GM12878 (cell line): ENCODE measurements around the gene AFMID. TPM values are rescaled to one million over a fixed set of nuclear protein-coding genes. Genes with fewer than 3 reads are reported as not detected.

Experiments used
- BCL3 ChIP-seq: IDR thresholded peaks from 2 replicates; pipeline ENCODE4 v1.6.1; 2011; ENCODE audit warnings: borderline replicate concordance, low read depth, mild to moderate bottlenecking, moderate library complexity, low read length; ENCODE audit not compliant: insufficient read depth, poor library complexity, severe bottlenecking
- CBFB ChIP-seq: IDR thresholded peaks from 2 replicates; pipeline ENCODE4 v1.6.1; 2016; ENCODE audit warnings: antibody characterized with exemption, low read depth
- CBX5 ChIP-seq: sonication (generic); IDR thresholded peaks from 2 replicates; pipeline ENCODE4 v1.6.1; 2016; ENCODE audit warnings: low read depth, moderate library complexity, mild to moderate bottlenecking, inconsistent platforms
- CHD4 ChIP-seq: fragments of 200-600 bp; sonication (generic); IDR thresholded peaks from 2 replicates; pipeline ENCODE4 v1.6.1; 2016; ENCODE audit warnings: mild to moderate bottlenecking
- CREM ChIP-seq: IDR thresholded peaks from 2 replicates; pipeline ENCODE4 v1.6.1; 2014; ENCODE audit warnings: antibody characterized with exemption, low read depth
- ETV6 ChIP-seq, 2 experiments: fragments of 450-650 bp in 1 of 2; IDR thresholded peaks in 1 of 2; conservative IDR thresholded peaks in 1 of 2; 2 replicates each; pipeline ENCODE4 v1.6.1; 2014; ENCODE audit warnings: antibody characterized with exemption in 1 of 2, borderline replicate concordance in 1 of 2, low read depth in 1 of 2, mild to moderate bottlenecking in 1 of 2, moderate library complexity in 1 of 2
- HDAC2 ChIP-seq: fragments of 200-600 bp; sonication (generic); IDR thresholded peaks from 2 replicates; pipeline ENCODE4 v1.6.1; 2017
- HDAC6 ChIP-seq: fragments of 200-600 bp; sonication (generic); IDR thresholded peaks from one replicate; pipeline ENCODE4 v1.8.0; 2017; ENCODE audit warnings: antibody characterized with exemption; ENCODE audit not compliant: unreplicated experiment
- MAX ChIP-seq: IDR thresholded peaks from 2 replicates; pipeline ENCODE4 v1.6.1; 2012; ENCODE audit warnings: low read depth, low read length, improper control_type of control experiment
- MTA2 ChIP-seq: fragments of 450-650 bp; IDR thresholded peaks from 2 replicates; pipeline ENCODE4 v1.6.1; 2016; ENCODE audit warnings: low read depth, mild to moderate bottlenecking, moderate library complexity
- MXI1 ChIP-seq: fragments of 150-350 bp; IDR thresholded peaks from 2 replicates; pipeline ENCODE4 v1.6.1; 2011; ENCODE audit warnings: low read depth, mild to moderate bottlenecking, inconsistent platforms, low read length, improper control_type of control experiment
- MYB ChIP-seq: fragments of 150-350 bp; IDR thresholded peaks from 2 replicates; pipeline ENCODE4 v1.6.1; 2014; ENCODE audit warnings: mild to moderate bottlenecking, low read depth, low read length, borderline replicate concordance
- MYC ChIP-seq: IDR thresholded peaks from 2 replicates; pipeline ENCODE4 v1.6.1; 2011; ENCODE audit warnings: mild to moderate bottlenecking, low read length, moderate library complexity, inconsistent platforms; ENCODE audit not compliant: insufficient read depth, insufficient replicate concordance, insufficient read length, severe bottlenecking
- NFYA ChIP-seq: IDR thresholded peaks from 2 replicates; pipeline ENCODE4 v1.6.1; 2011; ENCODE audit warnings: low read depth, mild to moderate bottlenecking, low read length, improper control_type of control experiment, borderline replicate concordance
- PAX5 ChIP-seq: IDR thresholded peaks from 2 replicates; pipeline ENCODE4 v1.6.1; 2011; ENCODE audit warnings: low read depth, low read length, borderline replicate concordance
- POLR2AphosphoS2 ChIP-seq: IDR thresholded peaks from 2 replicates; pipeline ENCODE4 v1.6.1; 2011; ENCODE audit warnings: low read depth, mild to moderate bottlenecking, low read length, improper control_type of control experiment, moderate library complexity
- RAD21 ChIP-seq: IDR thresholded peaks from 2 replicates; pipeline ENCODE4 v1.6.1; 2011; ENCODE audit warnings: mild to moderate bottlenecking, low read depth, low read length, moderate library complexity; ENCODE audit not compliant: insufficient read depth
- RAD51 ChIP-seq: fragments of 450-650 bp; IDR thresholded peaks from 2 replicates; pipeline ENCODE4 v1.6.1; 2016; ENCODE audit warnings: moderate library complexity, mild to moderate bottlenecking, inconsistent platforms
- REST ChIP-seq: IDR thresholded peaks from 2 replicates; pipeline ENCODE4 v1.6.1; 2012; ENCODE audit warnings: mild to moderate bottlenecking, low read depth, low read length
- TAF1 ChIP-seq: IDR thresholded peaks from 2 replicates; pipeline ENCODE4 v1.6.1; 2011; ENCODE audit warnings: mild to moderate bottlenecking, low read depth, low read length, borderline replicate concordance
- TARDBP ChIP-seq: IDR thresholded peaks from 2 replicates; pipeline ENCODE4 v1.6.1; 2016; ENCODE audit warnings: borderline replicate concordance
- USF2 ChIP-seq: IDR thresholded peaks from 2 replicates; pipeline ENCODE4 v1.6.1; 2011; ENCODE audit warnings: low read depth, low read length, improper control_type of control experiment, borderline replicate concordance
- YY1 ChIP-seq: IDR thresholded peaks from 2 replicates; pipeline ENCODE4 v1.6.1; 2011; ENCODE audit warnings: low read depth, mild to moderate bottlenecking, low read length
- ZBED1 ChIP-seq: IDR thresholded peaks from 2 replicates; pipeline ENCODE4 v1.6.1; 2016; ENCODE audit warnings: borderline replicate concordance
- ZNF207 ChIP-seq: fragments of 450-650 bp; IDR thresholded peaks from 2 replicates; pipeline ENCODE4 v1.6.1; 2014; ENCODE audit warnings: antibody characterized with exemption, mild to moderate bottlenecking, borderline replicate concordance
- ZZZ3 ChIP-seq: IDR thresholded peaks from 2 replicates; pipeline ENCODE4 v1.6.1; 2011; ENCODE audit warnings: low read depth; ENCODE audit not compliant: control insufficient read depth, insufficient read length
- polyA plus RNA-seq, 11 experiments: library from polyadenylated mRNA; depleted of rRNA in 4 of 11; unstranded in 6 of 11; stranded (reverse) in 5 of 11; fragments of >200 nt; fragmentation: Nextera tagmentation in 4 of 11; fragmentation: Illumina TruSeq in 1 of 11; extraction: Ambion mirVana in 4 of 11; extraction: Trizol in 1 of 11; gene quantifications; 1 replicate in 1 of 11; 2 replicates in 10 of 11; pipeline versions ENCODE4 v1.2.1 to v1.2.3, GENCODE V29; 2011 to 2016; ENCODE audit warnings: inconsistent platforms in 2 of 11, missing spikeins in 2 of 11, low read depth in 1 of 11
- total RNA-seq, 4 experiments: library from RNA; depleted of rRNA in 3 of 4; stranded (reverse); fragments of >200 nt in 3 of 4; fragmentation: Illumina TruSeq in 1 of 4; extraction: Trizol in 1 of 4; gene quantifications; 2 replicates each; pipeline versions ENCODE4 v1.2.1 to v1.2.3, GENCODE V29; 2013 to 2021

Gene AFMID
- total and polyA plus RNA-seq, 10 of the 15 experiments (the other 5 are each of a cell fraction or from before 2014, with no cell fraction given) = 36.1 to 98.8 (median 51.6) TPM

GRCh38 chr17:78159575-78160158, 27.5 kb upstream of the AFMID start (continued):
- TF ChIP-seq MTA2 (peak; percentile 76), TARDBP (no peak), CHD4 (0 out of 2 replicates have a peak, but pooled peaks have one; percentile 39), ETV6 (conservative IDR thresholded peaks at IDR 0.05 in 1 of 2, IDR thresholded peaks at IDR 0.05 in 1 of 2; ENCODE audit: borderline replicate concordance in 1 of 2, low read depth in 1 of 2) (peak in 1 of 2 experiments; percentile 56; a peak in 1 of 4 replicates), MYB (no peak), BCL3 (no peak), CBX5 (no peak), MYC (no peak), RAD21 (no peak), MAX (no peak), HDAC2 (no peak), HDAC6 (no peak), TAF1 (0 out of 2 replicates have a peak, but pooled peaks have one; percentile 24), ZBED1 (peak; percentile 56), POLR2AphosphoS2 (no peak), CREM (peak; percentile 64), ZNF207 (no peak), USF2 (no peak), YY1 (peak; percentile 43; the same call in 1 of the 2 replicates), CBFB (peak; percentile 73), MXI1 (no peak), RAD51 (peak; percentile 44), PAX5 (peak; percentile 85), REST (no peak), ZZZ3 (no peak), NFYA (no peak)
